ENCODE data around the gene PRRT4. TPM values are rescaled to one million over a fixed set of nuclear protein-coding genes. Genes with fewer than 3 reads are reported as not detected.

Gene PRRT4
- total RNA-seq, 3 donors from 2014 or later (not counting 1 experiment from before 2014, with no cell fraction given), result 0.42 TPM; not detected in 2

- Histone ChIP-seq H3K4me1 (ENCODE audit: control insufficient read depth, insufficient read depth, low read length) (peaks cover 11% of the 10 kb centered on the region), H3K36me3 (ENCODE audit: control insufficient read depth, insufficient read depth, low read length) (peaks cover 77% of the 10 kb centered on the region), H3K27me3 (ENCODE audit: control insufficient read depth, insufficient read depth, low read length) (no peaks in the 10 kb centered on the region), H3K4me3 (ENCODE audit: low read length) (no peak overlapping the region), H3K27ac (ENCODE audit: low read length) (no peak overlapping the region), H3K9me3 (ENCODE audit: control insufficient read depth, insufficient read depth, low read length) (no peaks in the 10 kb centered on the region)
- intact Hi-C loops (cut with micrococcal nuclease), result no loop called here
- H3K9me3 Mint-ChIP-seq, result no peaks in the 10 kb centered on the region
- DNase-seq (no peak), ATAC-seq (no peak)
- H3K27me3 Mint-ChIP-seq (ENCODE audit: low read depth in 2 of 2), result no peaks in the 10 kb centered on the region
- no peak overlapping the region for H3K27ac Mint-ChIP-seq
- 82% methylated on average over 3 of the region's 5 CpGs for WGBS (ENCODE audit: insufficient coverage)
- peaks cover 15 to 20% of the 10 kb centered on the region in 2 donors for H3K4me1 Mint-ChIP-seq
- peaks cover 56% of the 10 kb centered on the region for H3K36me3 Mint-ChIP-seq
- H3K4me3 Mint-ChIP-seq, result no peak overlapping the region
- TF ChIP-seq, protein P1, sequence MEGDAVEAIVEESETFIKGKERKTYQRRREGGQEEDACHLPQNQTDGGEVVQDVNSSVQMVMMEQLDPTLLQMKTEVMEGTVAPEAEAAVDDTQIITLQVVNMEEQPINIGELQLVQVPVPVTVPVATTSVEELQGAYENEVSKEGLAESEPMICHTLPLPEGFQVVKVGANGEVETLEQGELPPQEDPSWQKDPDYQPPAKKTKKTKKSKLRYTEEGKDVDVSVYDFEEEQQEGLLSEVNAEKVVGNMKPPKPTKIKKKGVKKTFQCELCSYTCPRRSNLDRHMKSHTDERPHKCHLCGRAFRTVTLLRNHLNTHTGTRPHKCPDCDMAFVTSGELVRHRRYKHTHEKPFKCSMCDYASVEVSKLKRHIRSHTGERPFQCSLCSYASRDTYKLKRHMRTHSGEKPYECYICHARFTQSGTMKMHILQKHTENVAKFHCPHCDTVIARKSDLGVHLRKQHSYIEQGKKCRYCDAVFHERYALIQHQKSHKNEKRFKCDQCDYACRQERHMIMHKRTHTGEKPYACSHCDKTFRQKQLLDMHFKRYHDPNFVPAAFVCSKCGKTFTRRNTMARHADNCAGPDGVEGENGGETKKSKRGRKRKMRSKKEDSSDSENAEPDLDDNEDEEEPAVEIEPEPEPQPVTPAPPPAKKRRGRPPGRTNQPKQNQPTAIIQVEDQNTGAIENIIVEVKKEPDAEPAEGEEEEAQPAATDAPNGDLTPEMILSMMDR (IDR thresholded peaks at IDR 0.05), result no peak
Observed at GRCh38 chr7:128309976-128310375, 51.5 kb downstream of the PRRT4 start.

GRCh38 chr7:128309124-128309523 lies 52.4 kb downstream of the PRRT4 start:
- H3K4me3 Mint-ChIP-seq, result no peak overlapping the region
- no peaks in the 10 kb centered on the region for H3K9me3 Mint-ChIP-seq
- DNase-seq, result no peak
- intact Hi-C loops (cut with micrococcal nuclease), result no loop called here
- peaks cover 7 to 11% of the 10 kb centered on the region in 2 donors for H3K4me1 Mint-ChIP-seq
- H3K27me3 ChIP-seq (ENCODE audit: control insufficient read depth, insufficient read depth, low read length), result no peaks in the 10 kb centered on the region
- H3K9me3 ChIP-seq (ENCODE audit: control insufficient read depth, insufficient read depth, low read length), result no peaks in the 10 kb centered on the region
- no peak overlapping the region for H3K4me3 ChIP-seq (ENCODE audit: low read length)
- no peak for ATAC-seq
- peaks cover 52% of the 10 kb centered on the region for H3K36me3 Mint-ChIP-seq
- H3K27ac ChIP-seq (ENCODE audit: low read length), result no peak overlapping the region
- no peaks in the 10 kb centered on the region for H3K27me3 Mint-ChIP-seq (ENCODE audit: low read depth in 2 of 2)
- H3K4me1 ChIP-seq (ENCODE audit: control insufficient read depth, insufficient read depth, low read length), result peaks cover 5% of the 10 kb centered on the region
- H3K36me3 ChIP-seq (ENCODE audit: control insufficient read depth, insufficient read depth, low read length), result peaks cover 75% of the 10 kb centered on the region
- TF ChIP-seq, protein P1 (IDR thresholded peaks at IDR 0.05), result no peak
- WGBS (ENCODE audit: insufficient coverage), result 100% methylated on average over 6 of the region's 6 CpGs
- H3K27ac Mint-ChIP-seq, result no peak overlapping the region

DNA sequence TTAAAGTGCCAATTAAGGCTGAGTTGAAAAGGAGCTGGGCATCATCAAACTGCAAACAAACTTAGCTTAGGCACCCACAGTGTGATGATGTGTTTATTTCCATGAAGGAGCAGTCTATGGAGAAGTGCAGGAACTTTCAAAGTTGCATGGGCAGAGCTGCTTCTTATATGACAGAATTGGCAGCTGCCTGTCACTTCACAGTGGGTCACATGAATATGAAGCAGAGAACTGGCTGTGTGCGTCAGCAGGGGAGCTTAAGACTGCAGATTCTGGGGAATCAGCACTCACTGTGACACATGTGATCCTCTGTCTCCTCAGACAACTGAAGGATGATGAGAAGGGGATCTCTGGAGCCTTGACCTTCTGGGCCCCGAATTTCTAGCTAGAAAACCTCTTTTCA lies 54.4 kb downstream of the PRRT4 start:
- Mint-ChIP-seq H3K4me1 (peaks cover 0 to 3% of the 10 kb centered on the region in 2 donors), H3K27me3 (ENCODE audit: low read depth in 2 of 2) (no peaks in the 10 kb centered on the region), H3K9me3 (no peaks in the 10 kb centered on the region), H3K4me3 (no peak overlapping the region), H3K27ac (peak overlapping the region in 1 of 2 donors; percentile 52), H3K36me3 (peaks cover 42% of the 10 kb centered on the region)
- ATAC-seq (no peak), DNase-seq (no peak)
- Histone ChIP-seq H3K9me3 (ENCODE audit: control insufficient read depth, insufficient read depth, low read length) (no peaks in the 10 kb centered on the region), H3K27ac (ENCODE audit: low read length) (no peak overlapping the region), H3K27me3 (ENCODE audit: control insufficient read depth, insufficient read depth, low read length) (no peaks in the 10 kb centered on the region), H3K36me3 (ENCODE audit: control insufficient read depth, insufficient read depth, low read length) (peaks cover 67% of the 10 kb centered on the region), H3K4me1 (ENCODE audit: control insufficient read depth, insufficient read depth, low read length) (no peaks in the 10 kb centered on the region), H3K4me3 (ENCODE audit: low read length) (no peak overlapping the region)
- intact Hi-C loops (cut with micrococcal nuclease), result no loop called here
- TF ChIP-seq, protein P1 (IDR thresholded peaks at IDR 0.05), result no peak
- 100% methylated on average over 2 of the region's 2 CpGs for WGBS (ENCODE audit: insufficient coverage)

- intact Hi-C loops (cut with micrococcal nuclease), result no loop called here
- 100% methylated on average over 1 of the region's 1 CpG for WGBS (ENCODE audit: insufficient coverage)
- Mint-ChIP-seq H3K9me3 (no peaks in the 10 kb centered on the region), H3K36me3 (peaks cover 33% of the 10 kb centered on the region), H3K27ac (no peak overlapping the region), H3K27me3 (ENCODE audit: low read depth in 2 of 2) (no peaks in the 10 kb centered on the region), H3K4me1 (peaks cover 0 to 7% of the 10 kb centered on the region in 2 donors), H3K4me3 (no peak overlapping the region)
- Histone ChIP-seq H3K27me3 (ENCODE audit: control insufficient read depth, insufficient read depth, low read length) (no peaks in the 10 kb centered on the region), H3K4me3 (ENCODE audit: low read length) (no peak overlapping the region), H3K4me1 (ENCODE audit: control insufficient read depth, insufficient read depth, low read length) (peaks cover under 1% of the 10 kb centered on the region), H3K36me3 (ENCODE audit: control insufficient read depth, insufficient read depth, low read length) (peaks cover 43% of the 10 kb centered on the region), H3K9me3 (ENCODE audit: control insufficient read depth, insufficient read depth, low read length) (no peaks in the 10 kb centered on the region), H3K27ac (ENCODE audit: low read length) (no peak overlapping the region)
- TF ChIP-seq, protein P1 (IDR thresholded peaks at IDR 0.05), result no peak
- DNase-seq, result no peak
- no peak for ATAC-seq
Observed at GRCh38 chr7:128304212-128304611, 57.3 kb downstream of the PRRT4 start.

All from natural killer cell (primary cell).